Body of pancreas (tissue), 4 donors: Measurements from ENCODE around the gene LRRC47. TPM values are rescaled to one million over a fixed set of nuclear protein-coding genes. Genes with fewer than 3 reads are reported as not detected.
"Not testable (repeated sequence)": the region's sequence is repeated elsewhere in the genome, so short reads cannot be mapped to it uniquely, and the experiment has no call there.

Experiments used
- ATAC-seq: fragments of 150-250 bp; one replicate; pipeline ENCODE4 v1.9.1; 2016
- DNase-seq, 4 donors: peaks; one replicate each; pipeline ENCODE4 v3.0.0-alpha.2; 2019
- H3K27ac ChIP-seq, 4 donors: fragments of 200-600 bp; sonication (generic); 1 replicate in 3 of 4; 2 replicates in 1 of 4; pipeline versions ENCODE4 v1.5.1 to v1.6.1; 2016 to 2019; ENCODE audit warnings: mild to moderate bottlenecking in 1 of 4, mixed read lengths in 1 of 4, moderate library complexity in 1 of 4
- H3K27me3 ChIP-seq, 2 donors: fragments of 200-600 bp; sonication (generic); one replicate each; pipeline ENCODE4 v1.6.0; 2016; ENCODE audit warnings: mild to moderate bottlenecking in 1 of 2
- H3K36me3 ChIP-seq, 2 donors: fragments of 200-600 bp; sonication (generic); replicated peaks in 1 of 2; 2 replicates each; pipeline ENCODE4 v1.5.1; 2016; ENCODE audit warnings: low read depth in 2 of 2; ENCODE audit not compliant: insufficient read depth in 1 of 2
- H3K4me1 ChIP-seq: fragments of 200-600 bp; sonication (generic); one replicate; pipeline ENCODE4 v1.6.0; 2016
- H3K4me3 ChIP-seq, 2 donors: fragments of 200-600 bp; sonication (generic); 1 replicate in 1 of 2; 2 replicates in 1 of 2; pipeline ENCODE4 v1.5.1; 2016 to 2019
- H3K9me3 ChIP-seq, 3 donors: fragments of 200-600 bp; sonication (generic); 1 replicate in 2 of 3; 2 replicates in 1 of 3; pipeline ENCODE4 v1.5.1; 2016
- CTCF ChIP-seq, 7 experiments: fragments of 450-650 bp in 4 of 7; fragments of 200-600 bp in 3 of 7; sonication (generic) in 3 of 7; IDR thresholded peaks; one replicate each; pipeline ENCODE4 v1.5.1; 2016 to 2019; ENCODE audit warnings: antibody characterized with exemption in 7 of 7
- POLR2A ChIP-seq, 3 donors: fragments of 450-650 bp; IDR thresholded peaks; one replicate each; pipeline ENCODE4 v1.6.1; 2016; ENCODE audit warnings: antibody characterized with exemption in 3 of 3, mild to moderate bottlenecking in 2 of 3
- WGBS, 2 donors: methylation state at CpG; one replicate each; pipeline ENCODE4 v1.1.5; 2017; 5-methylcytosine and 5-hydroxymethylcytosine counted together
- intact Hi-C: fragments of 100-400 bp; cut with DNase I; formaldehyde crosslinking; loops from one replicate; pipeline ENCODE4 v1.15.1; 2023
- total RNA-seq, 2 donors: library from RNA; depleted of rRNA; stranded (reverse); fragments of >200 nt; gene quantifications; one replicate each; pipeline ENCODE4 v1.1.0, GENCODE V29; 2016

Gene LRRC47
- total RNA-seq, 2 donors from 2014 or later, result 40.0 to 49.4 TPM

- Histone ChIP-seq H3K36me3 (peaks cover 0 to 14% of the 10 kb centered on the region in 2 donors), H3K27me3 (no peaks in the 10 kb centered on the region), H3K4me1 (no peaks in the 10 kb centered on the region), H3K4me3 (no peak overlapping the region), H3K9me3 (no peaks in the 10 kb centered on the region), H3K27ac (no peak overlapping the region)
- no peak for DNase-seq
- WGBS, 2 donors, result 91 to 94% methylated on average over 40 to 42 of the region's 42 CpGs
- intact Hi-C loops, result no loop called here
- TF ChIP-seq POLR2A (IDR thresholded peaks at IDR 0.05), result no peak
- no peak for TF ChIP-seq CTCF (IDR thresholded peaks at IDR 0.05)
- ATAC-seq, result no peak
Measured at GRCh38 chr1:3814771-3815561, 18.7 kb upstream of the LRRC47 start.

GRCh38 chr1:3814065-3814464 lies 17.8 kb upstream of the LRRC47 start:
- H3K4me3 ChIP-seq, result no peak overlapping the region
- ATAC-seq (no peak), DNase-seq (no peak)
- no peak overlapping the region for H3K27ac ChIP-seq
- WGBS, 2 donors, result 89 to 100% methylated on average over 1 to 2 of the region's 2 CpGs
- H3K9me3 ChIP-seq, result no peaks in the 10 kb centered on the region
- H3K27me3 ChIP-seq, result no peaks in the 10 kb centered on the region
- TF ChIP-seq CTCF (IDR thresholded peaks at IDR 0.05) (no peak), POLR2A (IDR thresholded peaks at IDR 0.05) (no peak)
- H3K4me1 ChIP-seq, result no peaks in the 10 kb centered on the region
- intact Hi-C loops, result no loop called here
- peaks cover 0 to 13% of the 10 kb centered on the region in 2 donors for H3K36me3 ChIP-seq

GRCh38 chr1:3811595-3811911 lies 15.3 kb upstream of the LRRC47 start:
- no peaks in the 10 kb centered on the region for H3K4me1 ChIP-seq
- H3K4me3 ChIP-seq, result no peak overlapping the region
- H3K27me3 ChIP-seq, result no peaks in the 10 kb centered on the region
- H3K36me3 ChIP-seq, result peaks cover 0 to 13% of the 10 kb centered on the region in 2 donors
- intact Hi-C loops, result no loop called here
- no peak overlapping the region for H3K27ac ChIP-seq
- no peak for ATAC-seq
- WGBS, 2 donors, result 50 to 54% methylated on average over 2 of the region's 2 CpGs
- DNase-seq, result no peak
- TF ChIP-seq POLR2A (IDR thresholded peaks at IDR 0.05) (no peak), CTCF (IDR thresholded peaks at IDR 0.05) (no peak)
- H3K9me3 ChIP-seq, result no peaks in the 10 kb centered on the region

GRCh38 chr1:3810149-3810761 lies 14.0 kb upstream of the LRRC47 start:
- H3K4me1 ChIP-seq, DNase-seq, H3K27me3 ChIP-seq, ATAC-seq, intact Hi-C loops, H3K27ac ChIP-seq, H3K36me3 ChIP-seq, H3K9me3 ChIP-seq, H3K4me3 ChIP-seq: not testable (repeated sequence)
- 68 to 71% methylated on average over 9 of the region's 9 CpGs for WGBS, 2 donors

- intact Hi-C loops, result no loop called here
- Histone ChIP-seq H3K9me3 (no peaks in the 10 kb centered on the region), H3K36me3 (peaks cover 0 to 4% of the 10 kb centered on the region in 2 donors), H3K27ac (no peak overlapping the region), H3K4me3 (no peak overlapping the region), H3K27me3 (no peaks in the 10 kb centered on the region), H3K4me1 (no peaks in the 10 kb centered on the region)
- TF ChIP-seq CTCF (IDR thresholded peaks at IDR 0.05) (no peak), POLR2A (IDR thresholded peaks at IDR 0.05) (no peak)
- DNase-seq (no peak), ATAC-seq (no peak)
- 51 to 62% methylated on average over 6 to 7 of the region's 7 CpGs for WGBS, 2 donors
Measured at GRCh38 chr1:3809680-3810079, 13.4 kb upstream of the LRRC47 start.
